ENCODE data around the gene ABCB9.
A peak's percentile ranks its signal among the peaks of the same experiment; 100 is the strongest.

The ABCB9 gene

DNA sequence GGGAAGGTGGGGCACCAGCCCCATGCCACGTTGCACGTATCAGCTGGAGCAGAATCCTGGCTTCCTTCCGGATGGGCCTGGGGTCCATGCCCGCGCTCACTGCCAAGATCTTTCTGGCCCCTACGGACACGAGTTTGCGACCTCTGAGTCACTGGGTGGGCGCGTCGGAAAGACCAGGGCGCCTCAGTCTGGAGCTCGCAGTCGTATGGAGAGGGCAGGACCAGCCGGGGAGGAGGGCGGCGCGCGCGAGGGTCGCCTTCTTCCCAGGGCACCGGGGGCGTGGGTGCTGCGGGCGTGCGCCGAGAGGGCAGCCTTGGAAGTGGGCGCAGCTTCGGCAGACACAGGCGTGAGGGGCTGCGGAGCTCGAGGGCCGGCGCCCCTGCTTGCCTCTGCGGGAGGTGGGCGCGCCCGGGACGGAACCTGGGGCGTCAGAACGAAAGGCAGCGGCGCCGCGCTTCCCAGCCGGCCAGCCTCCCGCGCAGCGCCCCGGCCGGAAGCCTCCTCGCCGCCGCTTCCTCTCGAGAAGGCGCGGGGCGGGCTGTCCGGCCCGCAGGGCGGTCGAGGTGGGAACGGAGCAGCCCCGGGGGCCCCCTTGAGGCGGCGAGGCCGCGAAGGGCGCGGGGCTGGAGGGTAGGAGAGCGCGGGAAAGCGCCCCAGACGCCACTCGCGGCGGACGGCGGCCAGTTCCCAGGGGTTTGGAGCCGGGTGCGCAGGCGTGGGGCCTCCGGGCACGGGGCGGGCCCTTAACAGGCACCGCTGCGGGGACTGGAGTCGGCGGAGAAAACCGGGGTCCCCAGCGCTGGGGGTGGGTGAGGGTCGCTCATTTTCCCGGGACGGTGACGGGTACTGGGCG lies 14.1 kb upstream of the ABCB9 start, which contains the start of gene ARL6IP4:
Gene ARL6IP4 (plus strand): TSS at position 499 of the 853 bp plus-strand sequence. CDS start 459 bp downstream, outside the sequence.
- peak; percentile 61 for DNase-seq

- no peak for DNase-seq
These were observed 13.6 kb upstream of the ABCB9 start for GRCh38 chr12:122979908-122980182.

GRCh38 chr12:122979001-122979907 lies 13.0 kb upstream of the ABCB9 start:
- DNase-seq = no peak

DNA sequence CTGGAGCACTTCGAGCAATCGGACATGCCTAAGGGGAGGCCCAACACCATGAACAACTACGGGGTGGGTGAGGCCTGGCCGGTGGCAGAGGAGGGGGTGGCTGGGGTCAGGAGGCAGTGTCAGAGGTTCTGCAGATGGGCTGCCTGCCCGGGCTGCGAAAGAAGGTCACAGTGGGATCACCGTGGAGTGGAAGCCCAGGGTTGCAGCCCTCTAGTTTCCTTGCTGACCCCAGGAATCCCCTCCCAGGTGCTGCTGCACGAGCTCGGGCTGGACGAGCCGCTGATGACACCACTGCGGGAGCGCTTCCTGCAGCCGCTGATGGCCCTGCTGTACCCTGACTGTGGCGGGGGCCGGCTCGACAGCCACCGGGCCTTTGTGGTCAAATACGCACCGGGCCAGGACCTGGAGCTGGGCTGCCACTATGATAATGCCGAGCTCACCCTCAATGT lies 12.3 kb upstream of the ABCB9 start:
- DNase-seq = no peak

- DNase-seq = no peak
These were observed 11.6 kb upstream of the ABCB9 start for GRCh38 chr12:122977655-122978392.

DNA sequence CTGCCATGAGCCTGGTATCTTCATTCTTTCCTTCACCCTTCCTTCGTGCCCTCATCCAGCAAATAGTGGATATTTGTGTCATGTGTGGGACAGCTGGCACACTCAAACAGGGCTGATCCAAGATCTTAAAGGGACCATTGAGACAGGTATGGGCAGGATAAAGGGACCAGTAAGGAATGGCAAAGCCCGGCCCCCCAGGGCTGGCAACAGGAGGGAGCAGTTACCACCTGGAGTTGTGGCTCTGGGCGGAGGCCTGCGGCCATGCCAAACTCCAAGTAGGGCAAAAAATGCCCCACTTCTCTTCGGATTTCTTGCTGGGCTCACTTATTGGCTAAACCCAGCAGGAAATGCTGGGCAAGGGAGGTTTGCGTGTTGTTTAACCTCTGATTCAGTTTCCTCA lies 10.9 kb upstream of the ABCB9 start:
- DNase-seq = no peak

DNA sequence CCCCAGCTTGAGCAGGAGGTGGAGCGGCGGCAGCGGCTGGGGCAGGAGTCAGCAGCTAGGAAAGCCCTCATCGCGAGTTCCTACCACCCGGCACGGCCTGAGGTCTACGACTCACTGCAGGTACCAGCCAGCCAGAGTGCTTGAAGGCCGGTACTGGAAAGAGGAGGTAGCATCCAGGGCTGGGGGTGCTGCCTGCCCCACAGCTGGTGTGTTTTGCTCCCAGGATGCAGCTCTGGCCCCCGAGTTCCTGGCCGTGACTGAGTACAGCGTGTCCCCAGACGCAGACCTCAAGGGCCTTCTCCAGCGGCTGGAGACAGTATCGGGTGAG lies 10.3 kb upstream of the ABCB9 start:
- DNase-seq = no peak

- no peak for DNase-seq
These were observed 9.8 kb upstream of the ABCB9 start for GRCh38 chr12:122975790-122976647.

DNA sequence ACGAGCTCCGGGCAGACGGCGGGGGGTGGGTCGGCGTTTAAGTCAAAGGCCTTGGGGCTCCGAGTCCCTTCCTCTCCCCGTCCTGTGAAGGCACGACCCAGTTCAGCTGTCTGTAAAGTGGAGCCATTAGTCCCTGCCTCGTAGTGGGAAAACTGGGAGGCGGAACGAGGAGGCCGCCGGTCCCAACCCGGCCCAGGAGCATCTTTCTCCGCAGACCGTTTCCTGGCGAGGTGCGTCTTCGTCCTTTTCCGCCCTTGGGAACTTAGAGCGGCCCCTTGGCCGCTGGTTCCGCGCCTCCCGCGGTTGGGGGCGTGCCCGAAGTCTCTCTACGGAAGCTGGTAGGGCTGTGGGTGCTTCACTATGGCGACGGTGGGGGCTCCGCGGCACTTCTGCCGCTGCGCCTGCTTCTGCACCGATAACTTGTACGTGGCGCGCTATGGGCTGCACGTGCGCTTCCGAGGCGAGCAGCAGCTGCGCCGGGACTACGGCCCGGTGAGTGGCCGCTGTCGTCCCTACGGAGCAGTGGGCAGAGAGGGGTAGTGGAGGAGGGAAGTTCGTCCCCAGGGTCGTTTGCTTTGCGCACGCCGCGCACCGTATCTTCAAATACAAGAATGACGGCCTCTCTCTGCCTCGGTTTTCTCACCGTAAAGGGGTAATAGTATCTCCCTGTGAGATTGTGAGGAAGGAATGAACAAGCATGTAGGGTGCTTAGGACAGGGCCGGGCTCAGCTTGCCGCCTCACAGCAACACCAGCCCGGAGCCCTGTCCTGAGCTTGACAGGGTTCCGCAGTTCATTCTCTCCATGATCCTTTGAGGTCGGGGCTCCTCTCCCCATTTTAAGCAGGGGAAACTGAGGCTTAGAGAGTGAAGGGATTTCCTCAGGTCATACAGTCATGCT lies 8.9 kb upstream of the ABCB9 start, which contains the start of gene OGFOD2:
Gene OGFOD2 (plus strand): TSS at position 353 of the 898 bp plus-strand sequence. CDS start 8 bp downstream, at position 361.
- peak; percentile 94 for DNase-seq

- peak; percentile 99 for DNase-seq
These were observed 8.1 kb upstream of the ABCB9 start for GRCh38 chr12:122974274-122974891.

GRCh38 chr12:122969676-122970075 lies 3.4 kb upstream of the ABCB9 start:
- no peak for DNase-seq

DNA sequence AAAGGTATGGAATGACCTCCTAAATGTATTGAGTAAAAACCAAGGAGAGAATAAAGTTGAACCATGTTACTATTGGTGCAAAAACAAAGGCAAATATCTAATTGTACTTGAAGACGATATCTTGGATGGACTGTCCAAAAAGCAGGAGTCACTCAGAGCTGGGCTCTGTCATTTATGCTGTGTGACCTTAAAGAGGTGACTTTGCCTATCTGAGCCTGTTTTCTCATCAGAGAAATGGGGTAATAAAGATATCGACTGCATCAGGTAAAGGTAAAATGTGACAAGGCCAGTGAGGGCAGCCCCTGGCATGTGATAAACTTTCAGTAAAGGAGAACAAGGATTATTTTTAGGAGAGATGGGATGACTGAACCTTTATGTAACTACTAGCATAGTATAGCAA lies 1.8 kb upstream of the ABCB9 start:
- DNase-seq = no peak

DNA sequence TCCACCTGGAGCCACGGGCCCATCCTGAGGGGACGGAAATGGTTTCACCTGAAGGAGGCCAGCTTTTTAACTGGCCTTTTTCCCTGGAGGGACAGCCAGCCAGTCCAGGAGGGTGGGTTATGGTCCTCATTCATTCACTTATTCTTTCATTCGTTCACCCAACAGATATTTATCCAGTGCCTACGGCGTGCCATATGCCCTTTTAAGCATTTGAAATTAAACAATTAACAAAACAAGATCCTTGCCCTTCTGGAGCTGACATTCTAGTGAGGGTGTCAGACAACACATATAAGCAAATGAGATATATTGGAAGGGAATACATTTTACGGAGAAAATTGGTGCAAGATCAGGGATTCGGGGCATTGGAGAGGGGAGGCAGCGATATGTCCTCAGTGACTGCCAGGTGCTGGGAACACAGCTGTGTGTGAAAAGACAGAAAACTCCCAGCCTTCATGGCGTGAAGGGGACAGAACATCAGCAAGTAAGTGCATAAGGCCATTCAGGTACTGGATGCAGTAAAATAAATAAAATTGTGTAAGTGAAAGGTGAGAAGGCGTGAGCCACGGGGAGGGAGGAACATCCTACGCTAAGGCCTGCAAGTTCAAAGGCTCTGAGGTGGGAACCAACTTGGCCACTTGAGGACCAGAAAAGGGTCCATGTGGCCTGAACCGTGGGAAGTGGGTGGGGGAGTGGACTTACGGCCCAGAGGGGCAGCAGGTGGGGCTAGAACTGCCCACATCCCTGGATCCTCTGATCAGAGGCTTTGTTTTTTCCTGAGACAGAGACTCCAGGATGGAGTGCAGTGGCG lies 684 bp upstream of the ABCB9 start:
- DNase-seq = no peak

GRCh38 chr12:122965321-122965751 lies 927 bp downstream of the ABCB9 start:
- DNase-seq = no peak

DNA sequence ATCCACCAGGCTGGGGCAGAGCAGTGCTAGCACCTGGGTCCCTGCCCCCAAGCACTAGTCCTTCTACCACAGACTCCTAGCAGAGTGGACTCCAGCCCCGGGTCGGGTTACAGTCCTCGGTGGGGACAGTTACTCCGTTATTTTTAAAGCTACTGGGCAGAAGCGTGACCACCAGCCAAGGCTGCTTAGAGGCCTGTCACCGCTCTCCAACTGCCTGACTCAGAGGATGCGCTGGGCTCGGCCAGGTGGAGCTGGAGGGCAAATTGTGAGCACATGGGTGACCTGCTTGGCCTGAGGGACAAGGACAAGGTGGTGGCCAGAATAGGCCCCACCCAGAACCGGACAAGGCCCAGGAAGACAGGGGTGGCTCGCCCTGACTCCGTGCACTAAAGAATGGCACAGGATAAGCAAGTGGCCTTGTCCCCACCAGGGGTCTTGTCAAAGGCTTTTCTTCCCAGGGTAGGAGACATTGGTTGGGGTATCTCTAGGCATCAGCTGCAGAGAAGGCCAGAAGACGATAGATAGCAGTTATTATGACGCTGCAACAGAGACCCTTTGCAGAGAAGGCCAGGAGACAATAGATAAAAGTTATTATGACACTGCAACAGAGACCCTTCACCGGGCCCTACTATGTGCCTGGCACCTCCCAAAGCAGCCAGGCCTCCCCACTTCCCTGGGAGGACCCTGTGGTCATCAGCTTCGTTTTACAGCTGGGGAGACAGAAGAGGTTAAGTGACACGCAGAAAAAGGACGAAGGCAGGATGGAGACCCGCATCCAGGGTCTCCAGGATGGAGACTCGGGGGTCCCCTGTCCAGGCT lies 1.6 kb downstream of the ABCB9 start:
- DNase-seq = no peak

DNA sequence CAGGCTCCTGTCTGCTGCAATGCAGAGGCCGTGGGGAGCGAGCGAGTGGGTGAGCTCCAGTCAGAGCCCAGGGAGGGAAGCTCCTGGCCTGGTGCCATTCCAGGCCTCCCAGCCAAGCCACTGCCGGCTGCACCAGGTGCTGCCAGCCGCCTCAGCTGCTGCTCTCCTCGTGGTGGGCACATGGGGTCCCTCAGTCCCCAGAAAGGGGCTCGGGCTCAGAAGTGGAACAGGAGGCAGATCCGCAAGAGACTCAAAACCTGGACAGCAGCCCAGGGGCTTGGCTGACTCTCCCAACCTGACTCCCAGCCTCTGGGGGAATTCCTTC lies 2.4 kb downstream of the ABCB9 start:
- no peak for DNase-seq

GRCh38 chr12:122961531-122962329 lies 4.5 kb downstream of the ABCB9 start:
- DNase-seq = peak; percentile 15

DNA sequence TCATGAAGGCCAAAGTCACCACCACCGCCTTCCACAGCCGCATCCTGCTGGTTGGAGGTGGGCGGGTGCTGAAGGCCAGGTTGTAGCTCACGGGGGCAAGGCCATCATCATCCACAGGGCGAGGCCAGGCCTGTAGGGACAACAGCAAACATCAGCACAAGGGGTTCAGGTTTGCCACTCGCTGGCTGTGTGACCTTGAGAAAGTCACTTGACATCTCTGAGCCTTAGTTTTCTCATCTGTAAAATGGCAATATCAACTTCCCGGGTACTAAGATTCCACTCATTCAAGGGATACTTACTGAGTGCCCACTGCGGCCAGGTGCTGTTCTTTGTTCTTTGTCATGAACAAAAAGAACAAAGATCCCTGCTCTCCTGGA lies 6.1 kb downstream of the ABCB9 start:
- DNase-seq = no peak

All from NCI-H774 (cell line).